Measurements from ENCODE around the gene EP400. TPM values are rescaled to one million over a fixed set of nuclear protein-coding genes. Genes with fewer than 3 reads are reported as not detected.

Gene EP400
- total and polyA plus RNA-seq, 2 of the 8 experiments (the other 6 are each of a cell fraction or from before 2014, with no cell fraction given) = 13.1 to 69.7 TPM

GRCh38 chr12:131930510-131930909 lies 19.2 kb upstream of the EP400 start:
- Histone ChIP-seq H4K20me1 (replicated peaks in 1 of 2; ENCODE audit: control insufficient read depth in 1 of 2, insufficient read depth in 2 of 2, low read length in 2 of 2) (peaks cover 3 to 12% of the 10 kb centered on the region in 2 experiments), H2BK20ac (ENCODE audit: low read length) (no peak overlapping the region), H4K8ac (ENCODE audit: extremely low read depth, insufficient read depth, low read length) (0 out of 2 replicates have a peak overlapping the region, but pooled peaks have one; percentile 57), H3K4me1 (replicated peaks in 1 of 4; ENCODE audit: control insufficient read depth in 3 of 4, insufficient read depth in 4 of 4, low read length in 3 of 4) (peaks cover 0 to 7% (median 2%) of the 10 kb centered on the region in 4 experiments; a peak in 2 of 7 replicates), H3K27ac (ENCODE audit: low read depth, low read length) (no peak overlapping the region), H4K5ac (ENCODE audit: insufficient read length, low read depth, low read length) (no peak overlapping the region), H3K23me2 (ENCODE audit: low read depth, low read length) (peaks cover 6% of the 10 kb centered on the region; the same call in 1 of the 2 replicates), H2BK12ac (ENCODE audit: low read depth, low read length) (no peak overlapping the region), H3K4me2 (ENCODE audit: insufficient read depth in 1 of 2, low read depth in 2 of 2, low read length in 2 of 2) (peak overlapping the region; percentile 91 to 99), H2BK120ac (replicated peaks; ENCODE audit: low read depth, low read length) (no peak overlapping the region), H3K56ac (replicated peaks; ENCODE audit: insufficient read length, low read depth, low read length) (peak overlapping the region; percentile 5), H3K36me3 (ENCODE audit: control insufficient read depth in 2 of 4, insufficient read depth in 4 of 4, low read length in 3 of 4) (peaks cover 22 to 48% (median 35%) of the 10 kb centered on the region in 4 experiments), H3K18ac (ENCODE audit: extremely low read depth, low read length) (no peak overlapping the region; the same call in 1 of the 2 replicates), H2BK5ac (ENCODE audit: low read depth, low read length) (no peak overlapping the region), H2AK5ac (ENCODE audit: low read depth, low read length) (no peak overlapping the region), H3K79me2 (ENCODE audit: control insufficient read depth in 1 of 2, insufficient read depth in 2 of 2, low read length in 2 of 2) (peaks cover 0 to 16% of the 10 kb centered on the region in 2 experiments; a peak in 3 of 4 replicates), H3K14ac (ENCODE audit: insufficient read length) (no peak overlapping the region), H3K23ac (ENCODE audit: insufficient read length) (no peak overlapping the region), H2BK15ac (ENCODE audit: low read length) (no peak overlapping the region), H3K4me3 (ENCODE audit: extremely low read depth in 1 of 4, insufficient read depth in 2 of 4, low read depth in 3 of 4, low read length in 4 of 4) (peak overlapping the region; percentile 50 to 85 (median 74)), H3K4ac (replicated peaks; ENCODE audit: insufficient read length, low read depth, low read length) (no peak overlapping the region), H3K9me3 (ENCODE audit: insufficient read depth in 2 of 2, low read depth in 1 of 2, low read length in 1 of 2) (no peaks in the 10 kb centered on the region; a peak in 1 of 4 replicates), H3K27me3 (replicated peaks in 1 of 4; ENCODE audit: control insufficient read depth in 3 of 4, extremely low read depth in 1 of 4, insufficient read depth in 3 of 4, low read length in 3 of 4) (no peaks in the 10 kb centered on the region), H4K91ac (replicated peaks; ENCODE audit: insufficient read length, low read length) (no peak overlapping the region), H3K9ac (replicated peaks in 1 of 4; ENCODE audit: extremely low read depth in 1 of 4, low read depth in 3 of 4, low read length in 3 of 4) (peak overlapping the region in 2 of 4 experiments; percentile 74 to 79; a peak in 4 of 7 replicates), H3K79me1 (ENCODE audit: low read depth, low read length) (peaks cover 8% of the 10 kb centered on the region), H2AFZ (ENCODE audit: low read length) (no peak overlapping the region)
- TF ChIP-seq RFX5 (IDR thresholded peaks at IDR 0.05; ENCODE audit: borderline replicate concordance, low read depth, low read length) = no peak
- 0 out of 2 replicates have a peak, but pooled peaks have one; percentile 25 for TF ChIP-seq POLR2AphosphoS5 (IDR thresholded peaks at IDR 0.05; ENCODE audit: low read depth, low read length)
- no peak for TF ChIP-seq POLR2A (IDR thresholded peaks at IDR 0.05; ENCODE audit: control extremely low read depth in 1 of 2, low read depth in 2 of 2, low read length in 2 of 2)
- no peak for TF ChIP-seq PHF8 (conservative IDR thresholded peaks at IDR 0.05; ENCODE audit: low read depth, low read length)
- WGBS, 2 experiments (ENCODE audit: extremely low coverage in 1 of 2, insufficient coverage in 1 of 2, insufficient read length in 1 of 2, insufficient replicate concordance in 2 of 2, low coverage in 1 of 2, low lambda C conversion rate in 2 of 2, missing lambda C conversion rate in 1 of 2) = 79% methylated on average over 9 of the region's 9 CpGs; no CpG with 5 or more reads in 1 of the 2 experiments
- FAIRE-seq (no peak), DNase-seq (ENCODE audit: low read depth in 1 of 2, low spot score in 2 of 2) (no peak)
- ChIA-PET CTCF (ENCODE audit: partially characterized antibody) (interaction anchor here (0.7 to 1.2 kb wide), 4 partner anchors 11 to 59 kb away, joined by 3 read pairs; no protein-coding TSS in a partner anchor), POLR2A (ENCODE audit: partially characterized antibody) (interaction anchor here (0.7 to 5.2 kb wide), 23 partner anchors 9 to 287 kb away, joined by 3 to 33 read pairs (median 5); partner anchors contain the start of gene EP400)

All from H1 (cell line).